SHP77 treated with DMSO at 0.1 percent for 48 hours (cell line): ENCODE measurements around the gene KIF19.

Experiments used
- DNase-seq: peaks from one replicate; lab custom pipeline; 2025; lab: John Stamatoyannopoulos, UW

Gene KIF19

DNA sequence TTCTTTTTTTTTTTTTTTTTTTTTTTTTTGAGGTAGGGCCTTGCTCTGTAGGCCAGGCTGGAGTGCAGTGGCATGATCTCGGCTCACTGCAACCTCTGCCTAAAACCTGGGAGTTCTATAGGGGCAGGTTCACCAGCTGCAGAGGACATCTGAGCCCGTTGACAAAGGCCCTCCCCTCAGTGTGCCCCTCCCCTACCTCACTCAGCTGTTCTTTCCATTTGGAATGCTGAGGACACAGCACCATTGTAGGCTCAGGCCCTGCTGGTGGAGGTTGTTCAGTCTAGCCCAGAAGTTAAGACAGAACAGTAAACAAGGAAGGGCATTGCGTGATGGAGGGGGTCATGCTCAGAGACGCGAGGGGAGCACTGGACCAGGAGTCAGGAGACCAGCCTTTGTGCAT, 21.8 kb upstream of the KIF19 start:
- DNase-seq, result peak; percentile 4

DNA sequence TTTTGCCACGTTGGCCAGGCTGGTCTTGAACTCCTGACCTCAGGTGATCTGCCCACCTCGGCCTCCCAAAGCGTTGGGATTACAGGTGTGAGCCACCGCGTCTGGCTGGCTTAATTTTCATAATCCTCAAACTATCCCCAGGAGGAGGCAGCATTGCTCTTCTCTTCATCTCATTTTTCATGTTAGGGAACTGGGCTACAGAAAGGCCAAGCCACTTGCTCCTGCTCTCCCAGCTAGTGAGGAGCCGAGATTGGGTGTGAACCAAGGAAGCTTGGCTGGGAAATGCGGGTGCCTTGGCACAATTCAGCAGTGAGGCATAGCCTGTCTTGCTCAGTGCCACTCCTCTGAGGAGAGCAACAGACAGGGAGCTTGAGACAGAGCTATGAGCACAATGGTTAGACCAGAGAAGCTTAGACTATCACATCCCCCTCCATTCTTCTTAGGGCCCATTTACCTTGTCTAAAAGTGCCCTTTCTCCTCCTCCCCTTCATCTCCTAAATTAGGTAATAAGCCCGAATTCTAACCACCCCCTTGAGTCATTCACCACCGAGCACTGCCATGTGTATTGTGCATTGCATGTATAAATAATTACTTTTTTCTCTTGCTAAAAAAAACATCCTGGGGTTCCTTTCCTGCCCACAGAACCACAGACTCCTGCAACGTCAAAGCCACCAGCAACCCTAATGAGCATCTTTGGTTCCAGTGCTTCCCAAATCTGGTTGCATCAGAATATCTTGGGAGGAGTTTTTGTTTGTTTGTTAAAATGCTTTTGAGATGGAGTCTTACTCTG, 20.0 kb upstream of the KIF19 start:
- DNase-seq, result peak; percentile 32

DNA sequence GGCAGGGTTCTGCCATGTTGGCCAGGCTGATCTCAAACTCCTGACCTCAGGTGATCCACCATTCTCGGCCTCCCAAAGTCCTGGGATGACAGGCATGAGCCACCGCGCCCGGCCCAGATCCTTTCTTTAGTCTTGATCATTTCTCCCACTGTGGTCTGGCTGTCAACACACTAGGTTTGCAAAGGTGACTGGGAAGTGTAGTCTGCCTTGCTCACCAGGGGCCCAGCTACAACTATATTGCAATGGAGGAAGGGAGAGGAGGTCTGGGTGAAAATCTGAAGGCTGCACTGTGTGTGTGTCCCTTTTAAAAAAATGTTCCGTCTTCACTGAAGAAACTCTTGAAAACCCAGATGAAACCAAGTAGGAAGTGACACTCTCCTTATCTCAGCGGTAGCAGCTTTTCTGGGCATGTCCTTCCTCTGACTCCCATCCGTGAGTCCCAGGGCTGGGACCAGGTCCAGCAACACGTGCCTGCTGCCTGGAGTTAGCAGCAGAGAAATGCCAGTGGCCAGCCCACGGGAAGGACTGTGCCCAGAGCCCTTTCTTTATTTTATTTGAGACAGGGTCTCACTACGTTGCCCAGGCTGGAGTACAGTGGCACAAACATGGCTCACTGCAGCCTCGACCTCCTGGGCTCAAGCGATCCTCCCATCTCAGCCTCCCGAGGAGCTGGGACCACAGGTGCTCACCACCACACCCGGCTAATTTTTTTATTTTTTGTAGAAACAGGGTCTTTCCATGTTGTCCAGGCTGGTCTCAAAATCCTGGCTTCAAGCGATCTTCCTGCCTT, 17.8 kb upstream of the KIF19 start:
- no peak for DNase-seq

DNA sequence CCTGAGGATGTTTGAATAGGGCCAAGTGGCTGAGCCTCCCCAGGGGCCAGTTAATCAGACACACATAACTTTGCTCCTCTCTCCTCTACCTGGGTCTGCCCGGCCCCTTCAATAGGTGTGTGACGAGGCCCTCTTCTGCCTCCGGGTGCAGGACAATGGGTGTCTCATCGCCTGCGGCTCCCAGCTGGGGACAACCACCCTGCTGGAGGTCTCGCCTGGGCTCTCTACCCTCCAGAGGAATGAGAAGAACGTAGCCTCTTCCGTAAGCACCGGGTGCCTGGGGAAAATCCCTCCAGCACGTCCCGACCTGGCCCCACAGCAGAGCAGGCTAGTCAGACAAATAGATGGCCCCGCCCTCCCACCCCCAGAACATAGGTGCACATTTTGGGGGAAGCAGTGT, 16.1 kb upstream of the KIF19 start:
- no peak for DNase-seq

DNA sequence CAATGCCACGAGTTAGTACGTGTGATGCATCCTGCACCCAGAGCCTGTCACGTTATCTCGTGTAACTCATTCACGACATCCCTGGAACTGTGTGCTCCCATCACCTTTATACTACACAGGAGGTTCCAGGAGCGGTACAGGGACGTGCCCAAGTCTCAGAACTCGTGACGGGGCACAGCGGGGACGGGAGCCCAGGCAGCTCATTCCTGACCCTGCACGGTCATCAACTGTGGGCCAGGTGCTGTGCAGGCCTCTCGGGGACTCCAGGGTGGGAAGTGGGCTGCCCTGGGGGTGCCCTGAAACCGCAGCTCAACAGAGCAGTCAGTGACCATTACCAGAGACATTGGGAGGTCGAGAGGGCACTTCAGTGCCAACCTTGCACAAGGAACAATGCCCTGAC, 11.1 kb upstream of the KIF19 start:
- no peak for DNase-seq

DNA sequence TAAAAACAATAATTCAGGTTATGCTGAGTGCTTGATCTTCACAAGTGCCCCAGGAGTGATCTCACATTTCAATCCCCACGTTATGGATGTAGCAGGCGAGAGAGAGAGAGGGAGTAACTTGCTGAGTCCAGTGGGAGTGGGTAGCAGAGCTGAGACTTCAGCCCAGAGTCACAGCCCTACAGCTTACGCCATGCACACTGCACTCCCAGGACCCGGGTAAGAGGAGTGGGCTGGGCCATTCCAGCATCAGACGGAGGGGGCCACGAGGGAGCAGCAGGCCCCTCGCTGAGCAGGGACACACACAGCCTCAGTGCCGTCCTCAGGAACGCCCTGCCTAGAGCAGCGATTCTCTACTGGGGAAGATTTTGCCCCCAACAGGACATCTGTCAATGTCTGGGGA, 9.8 kb upstream of the KIF19 start:
- DNase-seq, result no peak

DNA sequence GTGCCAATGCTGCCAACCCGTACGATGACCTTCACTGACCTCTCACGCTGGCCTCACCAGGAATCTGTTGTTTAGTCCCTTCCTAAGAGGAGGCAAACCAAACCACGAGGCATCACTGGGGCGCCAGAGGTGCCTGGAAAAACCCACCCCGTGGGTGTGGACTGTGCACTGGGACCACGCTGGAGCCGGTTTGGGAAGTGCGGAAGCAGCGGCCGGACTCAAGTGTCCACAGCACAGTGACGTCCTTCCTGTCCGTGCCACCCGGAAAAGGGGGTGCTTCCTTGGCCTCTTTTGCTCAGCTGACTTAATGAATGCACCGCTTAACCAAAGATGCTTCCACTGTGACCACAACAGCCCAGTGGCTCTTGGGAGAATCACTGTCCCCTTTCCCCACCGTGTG, 9.0 kb upstream of the KIF19 start:
- DNase-seq, result no peak

DNA sequence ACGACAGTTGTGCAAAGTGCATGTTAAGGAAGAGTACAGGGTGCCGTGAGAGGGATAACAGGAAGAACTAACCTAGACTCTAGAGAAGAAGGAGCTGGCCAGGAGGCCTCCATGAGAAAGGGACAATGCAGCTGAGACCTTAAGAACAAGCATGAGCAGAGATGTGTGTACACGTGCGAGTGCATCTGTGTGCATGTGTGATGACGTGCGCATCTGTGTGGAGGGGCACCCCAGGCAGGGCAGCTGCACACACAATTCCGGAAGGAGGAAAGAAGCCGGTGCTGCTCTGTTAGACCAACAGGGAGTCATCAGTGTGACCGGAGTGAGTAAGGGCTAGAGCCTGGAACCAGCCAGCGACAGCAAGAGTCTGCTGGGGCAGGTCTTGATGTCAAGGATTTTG, 7.6 kb upstream of the KIF19 start:
- no peak for DNase-seq

DNA sequence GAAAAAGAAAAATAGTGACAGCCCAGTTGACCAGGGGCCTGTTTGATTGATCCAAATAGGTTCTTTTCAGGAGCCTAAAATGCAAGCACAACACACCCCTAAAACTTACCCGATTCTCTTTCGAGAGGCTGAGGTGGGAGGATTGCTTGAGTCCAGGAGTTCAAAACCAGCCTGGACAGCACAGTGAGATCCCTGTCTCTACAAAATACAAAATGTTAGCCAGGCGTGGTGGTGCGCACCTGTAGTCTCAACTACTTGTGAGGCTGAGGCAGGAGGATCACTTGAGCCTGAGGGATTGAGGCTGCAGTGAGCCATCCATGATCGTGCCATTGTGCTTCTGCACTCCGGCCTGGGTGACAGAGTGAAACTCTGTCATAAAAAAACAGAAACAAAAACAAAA, 1.5 kb upstream of the KIF19 start:
- DNase-seq, result no peak

DNA sequence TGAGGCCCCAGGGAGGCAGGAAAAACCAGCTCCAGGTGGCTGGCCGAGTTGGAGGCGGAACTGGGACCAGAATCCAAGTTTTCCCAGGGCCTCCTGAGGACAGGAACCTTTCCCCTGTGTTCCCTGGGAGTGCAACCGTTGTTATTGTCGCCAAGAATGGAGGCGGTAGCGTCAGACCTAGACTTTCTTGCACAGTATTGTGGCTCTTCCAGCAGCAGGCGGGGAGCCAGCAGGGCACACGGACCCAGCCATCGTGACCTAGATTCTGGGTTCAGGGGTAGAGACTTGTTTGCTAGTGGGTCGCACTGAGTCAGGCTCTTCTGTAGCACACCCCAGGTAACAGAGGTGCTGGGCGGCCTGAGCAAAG, 667 bp upstream of the KIF19 start:
- DNase-seq, result no peak

DNA sequence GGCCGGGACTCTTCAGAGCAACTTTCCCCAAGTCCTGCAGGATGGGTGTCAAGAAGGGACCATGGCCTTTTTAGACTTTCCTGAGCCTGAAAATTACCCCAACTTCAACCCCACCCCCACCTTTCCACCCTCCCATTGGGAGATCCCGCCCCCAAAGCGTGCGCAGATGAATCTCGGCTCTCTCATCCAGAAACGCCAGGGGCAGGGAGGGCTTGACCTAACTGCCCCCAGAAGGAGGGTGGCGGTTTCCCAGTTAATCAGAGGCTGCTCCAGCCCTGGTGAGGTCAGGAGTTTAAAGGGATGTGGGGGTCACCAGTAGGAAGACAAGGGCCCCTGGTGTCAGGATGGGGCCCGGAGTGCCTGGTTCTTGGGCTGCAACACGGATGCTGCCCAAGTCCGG, 480 bp downstream of the KIF19 start:
- no peak for DNase-seq

DNA sequence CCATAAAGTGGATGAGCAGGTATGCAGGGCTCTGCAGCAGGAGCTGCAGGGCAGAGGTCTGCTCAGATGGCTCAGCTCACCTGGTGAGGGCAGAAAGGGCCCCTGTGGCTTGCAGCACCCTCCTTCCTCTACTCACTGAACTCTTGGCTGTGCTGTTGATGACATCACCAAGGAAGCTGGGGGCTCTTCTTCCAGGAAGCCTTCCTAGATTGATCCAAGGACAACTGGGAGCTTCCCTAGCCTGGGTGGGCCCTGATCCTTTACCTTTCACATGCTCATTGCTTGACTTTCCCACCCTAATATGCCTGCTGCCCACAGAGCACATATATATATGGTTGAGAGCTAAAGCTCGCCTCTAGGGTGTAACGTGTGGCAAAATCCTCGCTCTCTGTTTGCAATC, 2.5 kb downstream of the KIF19 start:
- DNase-seq, result no peak

DNA sequence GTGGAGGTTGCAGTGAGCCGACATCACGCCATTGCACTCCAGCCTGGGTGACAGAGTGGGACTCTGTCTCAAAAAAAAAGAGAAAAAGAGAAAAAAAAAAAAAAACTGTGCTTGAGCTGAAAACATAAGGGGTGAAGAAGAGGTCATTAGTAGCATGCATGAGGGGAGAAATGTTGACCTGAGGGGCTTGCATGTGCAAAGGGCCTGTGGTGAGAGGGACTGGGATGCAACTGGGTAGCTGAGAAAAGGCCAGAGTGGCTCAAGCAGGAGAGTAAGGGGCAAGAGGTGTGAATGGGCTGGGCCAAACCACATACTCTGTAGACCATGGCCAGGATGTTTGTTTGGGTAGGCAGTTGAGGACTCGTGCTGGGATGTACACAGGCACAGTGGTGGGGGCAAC, 3.4 kb downstream of the KIF19 start:
- DNase-seq, result no peak

DNA sequence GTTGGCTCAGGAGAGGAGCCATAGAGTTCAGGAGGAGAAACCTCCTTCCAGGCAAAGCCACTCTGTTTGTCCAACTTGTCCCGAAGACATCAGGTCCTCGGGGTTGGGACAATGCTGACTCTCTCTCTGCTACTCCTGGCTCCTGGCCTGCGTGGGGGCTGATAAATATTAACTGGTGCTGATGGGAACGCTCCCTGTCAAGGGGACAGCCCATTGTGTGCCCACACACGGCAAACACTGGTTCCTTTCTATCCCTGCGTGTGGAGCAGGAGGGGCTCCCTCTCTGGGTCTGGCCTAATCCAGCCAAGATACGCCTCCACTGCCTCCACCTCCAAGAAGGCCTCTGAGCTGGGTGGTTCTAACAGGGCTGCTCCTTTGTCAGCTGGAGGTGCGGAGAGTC, 4.4 kb downstream of the KIF19 start:
- DNase-seq, result no peak

DNA sequence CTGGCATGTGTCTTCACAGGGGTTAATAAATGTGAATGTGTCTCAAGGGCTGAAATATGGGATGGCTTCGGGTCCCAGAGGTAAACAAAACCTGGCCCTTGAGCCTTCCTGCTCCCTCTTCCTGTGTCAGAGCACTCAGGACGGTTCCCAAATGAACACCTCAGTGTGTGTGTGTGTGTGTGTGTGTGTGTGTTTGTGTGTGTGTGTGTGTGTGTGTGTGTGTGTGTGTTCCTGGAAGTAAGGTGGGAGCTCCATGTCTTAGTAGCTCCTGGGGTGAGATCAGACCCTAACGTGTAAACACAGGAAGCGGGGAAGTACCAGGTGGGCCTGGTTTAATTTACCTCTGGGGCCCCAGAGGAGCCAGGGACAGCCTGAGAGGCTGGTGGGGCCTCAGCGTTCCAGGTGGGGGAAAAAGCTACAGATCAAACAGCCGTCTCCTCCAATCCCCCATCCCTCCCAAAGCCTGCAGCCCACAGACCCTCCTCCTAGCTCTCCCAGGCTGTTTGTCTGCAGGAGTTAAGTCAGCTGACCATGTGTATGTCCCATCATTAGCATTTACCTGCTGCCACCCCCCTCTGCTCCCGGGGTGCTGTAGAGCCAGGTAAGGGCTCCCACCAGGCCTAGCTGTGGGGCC, 6.1 kb downstream of the KIF19 start:
- DNase-seq, result peak; percentile 27

DNA sequence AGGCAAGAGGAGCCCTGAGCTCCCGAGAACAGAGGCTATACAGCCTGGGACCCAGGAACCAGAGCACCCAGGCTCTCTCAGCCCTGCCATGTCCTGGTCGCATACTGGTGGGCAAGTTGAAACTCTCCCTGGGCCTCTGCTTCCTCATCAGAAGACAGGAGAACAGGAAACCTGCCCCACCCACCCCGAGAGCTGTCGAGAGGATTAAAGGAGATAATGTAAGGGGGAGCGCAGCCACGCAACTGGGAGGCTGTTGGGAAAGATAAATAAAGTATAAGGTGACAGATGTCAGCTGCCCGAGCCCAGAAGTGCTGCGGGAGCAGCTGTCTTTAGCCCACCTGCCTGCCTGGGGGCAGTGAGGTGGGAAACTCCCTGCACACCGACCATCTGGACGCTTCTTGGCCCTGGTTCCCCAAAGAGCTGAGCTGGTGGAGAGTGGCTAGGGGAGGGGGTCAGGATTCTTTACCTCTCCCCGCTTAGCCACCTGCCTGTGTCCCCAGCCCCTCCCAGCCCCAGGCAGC, 6.8 kb downstream of the KIF19 start:
- DNase-seq, result peak; percentile 95

DNA sequence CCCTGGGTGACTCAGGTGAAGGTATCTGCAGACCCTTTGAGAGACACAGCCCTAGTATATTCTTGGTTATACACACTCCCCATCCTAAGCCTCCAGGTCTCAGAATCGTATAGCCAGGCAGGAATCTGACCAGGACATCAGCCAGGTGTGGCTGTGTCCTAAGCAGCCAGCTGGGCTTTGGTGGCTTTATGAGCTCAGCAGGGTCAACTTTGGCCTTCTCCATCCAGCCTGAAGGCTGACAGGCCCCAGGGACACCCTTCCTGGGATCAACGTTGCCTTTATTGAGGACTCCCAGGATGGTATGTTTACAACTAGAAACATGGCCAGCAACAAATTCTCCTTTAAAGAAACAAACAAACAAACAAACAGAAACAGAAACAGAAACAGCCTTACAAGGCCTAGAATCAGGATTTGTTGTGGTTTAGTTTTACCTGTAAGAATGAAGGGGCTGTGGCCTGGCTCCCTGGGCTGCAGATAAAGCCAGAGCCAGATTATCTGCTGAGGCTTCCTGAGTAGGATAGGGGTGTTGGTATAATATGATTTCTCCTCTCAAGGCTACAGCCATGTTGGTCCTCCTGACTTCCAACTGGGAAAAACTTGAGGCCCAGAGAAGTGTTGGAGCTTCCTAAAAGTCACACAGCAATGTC, 8.5 kb downstream of the KIF19 start:
- no peak for DNase-seq

DNA sequence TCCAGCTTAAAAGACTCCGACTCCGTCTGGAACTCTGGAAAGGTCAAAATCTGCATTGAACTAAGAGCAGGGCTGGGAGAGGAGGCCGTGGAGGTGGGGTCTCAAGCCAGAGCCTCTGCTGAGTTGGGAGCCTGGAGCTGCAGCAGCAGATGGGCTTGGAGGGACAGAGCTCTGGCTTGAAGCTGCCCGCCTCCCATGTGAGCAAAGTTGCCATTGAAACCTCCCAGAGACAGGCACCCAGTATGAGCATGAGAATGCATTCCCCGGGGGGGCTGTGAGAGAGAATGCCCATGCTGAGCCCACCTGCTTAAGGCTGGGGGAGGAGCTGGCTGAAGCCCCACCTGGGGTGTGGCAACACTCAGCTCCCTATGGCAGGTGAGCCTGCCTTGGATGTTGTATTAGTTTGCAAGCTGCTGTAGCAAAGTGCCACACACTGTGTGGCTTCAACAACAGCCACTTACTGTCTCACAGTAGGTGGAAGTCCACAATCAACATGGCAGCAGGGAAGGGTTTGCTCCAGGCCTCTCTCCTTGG, 9.6 kb downstream of the KIF19 start:
- no peak for DNase-seq

DNA sequence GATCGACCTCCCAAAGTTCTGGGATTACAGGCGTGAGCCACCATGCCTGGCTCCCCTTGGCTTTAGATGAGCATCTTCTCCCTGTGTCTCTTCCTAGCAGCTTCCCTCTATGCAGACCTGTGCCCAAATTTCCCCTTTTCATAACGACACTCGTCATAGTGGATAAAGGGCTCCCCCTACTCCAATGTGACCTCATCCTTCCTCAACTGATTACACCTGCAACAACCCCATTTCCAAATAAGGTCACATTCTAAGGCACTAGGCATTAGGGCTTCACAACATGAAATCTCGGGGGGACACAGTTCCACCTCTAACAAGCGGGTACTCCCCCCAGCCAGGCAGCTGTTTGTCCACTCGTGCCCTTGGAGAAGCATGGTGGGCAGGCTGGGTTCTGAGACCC, 10.3 kb downstream of the KIF19 start:
- DNase-seq, result no peak

DNA sequence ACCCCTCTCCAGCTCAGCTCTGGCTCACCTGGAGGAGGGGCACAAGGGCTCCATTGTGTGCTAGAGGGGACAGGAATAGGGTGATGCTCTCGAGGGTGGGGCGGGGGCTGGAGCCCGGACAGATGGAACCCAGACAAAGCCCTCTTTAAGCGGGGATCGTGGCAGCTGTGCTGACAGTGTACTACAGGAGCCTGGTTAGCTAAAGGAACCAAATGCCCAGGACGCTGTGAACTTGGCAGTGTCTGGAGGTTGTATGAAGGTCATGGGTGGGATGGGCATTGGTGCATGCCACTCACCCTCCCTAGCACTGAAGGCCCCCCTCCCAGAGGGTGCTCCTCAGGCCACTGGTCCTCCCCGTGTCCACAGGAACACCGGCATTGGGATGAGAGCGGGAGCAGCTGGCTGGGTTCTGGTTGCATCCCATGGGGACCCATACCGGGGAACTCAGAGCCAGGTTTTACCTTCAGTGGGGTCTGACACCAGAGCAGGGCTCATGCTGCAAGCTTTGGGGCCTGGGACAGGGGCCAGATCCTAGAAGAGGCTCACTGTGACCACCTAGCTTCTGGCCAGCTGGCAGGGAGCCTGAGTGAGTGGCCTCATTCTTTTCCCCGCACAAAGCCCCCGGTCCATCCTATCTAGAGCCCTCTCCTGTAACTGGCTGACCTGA, 11.9 kb downstream of the KIF19 start:
- DNase-seq, result peak; percentile 37

DNA sequence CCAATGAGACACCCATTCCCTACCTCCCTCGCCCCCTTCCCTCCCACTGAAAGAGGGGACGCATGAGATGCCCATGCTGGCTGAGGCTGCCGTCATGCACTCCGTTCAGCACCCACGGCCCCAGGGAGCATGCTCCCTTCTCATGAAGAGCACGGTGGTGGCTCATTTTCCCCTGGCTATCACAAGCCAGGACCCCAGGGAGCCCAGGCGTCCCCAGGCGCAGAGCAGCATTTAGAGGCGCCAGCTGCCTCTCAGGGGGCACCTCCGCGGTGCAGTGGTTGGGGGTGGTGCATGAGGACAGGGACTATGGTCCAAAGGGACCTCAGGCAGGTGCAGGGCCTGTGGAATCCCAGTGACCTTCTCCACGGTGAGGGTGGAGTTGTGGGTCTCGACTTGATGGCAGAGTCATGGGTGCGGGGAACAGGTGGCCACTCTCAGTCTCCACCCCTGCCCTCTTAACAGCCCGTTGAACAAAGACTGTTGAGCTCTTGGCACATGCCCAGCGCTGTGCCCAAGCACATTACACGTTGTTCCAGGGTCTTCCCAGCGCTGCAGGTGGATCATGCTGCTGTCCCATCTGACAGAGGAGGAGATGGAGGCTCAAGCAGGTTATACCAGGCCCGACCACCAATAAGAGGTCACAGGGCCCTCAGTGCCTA, 13.6 kb downstream of the KIF19 start:
- peak; percentile 46 for DNase-seq
